ENCODE data around the gene PRIM2. TPM values are rescaled to one million over a fixed set of nuclear protein-coding genes. Genes with fewer than 3 reads are reported as not detected.
"Not testable (repeated sequence)": the region's sequence is repeated elsewhere in the genome, so short reads cannot be mapped to it uniquely, and the experiment has no call there.

Gene PRIM2
- total RNA-seq, 2 donors from 2014 or later: 18.5 to 28.9 TPM

DNA sequence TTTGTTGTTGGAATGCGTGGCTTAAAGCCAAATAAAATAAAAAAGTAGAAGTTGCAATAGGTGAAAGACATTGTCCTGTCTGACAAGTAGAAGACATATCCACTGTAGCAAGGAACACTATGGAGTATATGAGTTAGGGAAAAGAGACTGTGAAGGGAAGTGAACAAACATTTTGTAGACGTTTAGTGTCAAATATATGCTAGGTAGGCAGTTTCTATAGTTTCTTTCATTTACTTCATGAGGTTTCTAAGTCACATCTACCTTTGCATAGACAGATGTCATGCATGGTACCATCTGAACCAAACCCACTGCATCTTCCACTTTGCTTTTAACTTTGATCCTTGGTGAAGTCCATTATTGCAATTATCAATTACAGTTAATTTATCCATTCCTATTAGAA lies 9.9 kb downstream of the PRIM2 start:
- no peaks in the 10 kb centered on the region for H3K9me3 ChIP-seq
- 80% methylated on average over 2 of the region's 2 CpGs for WGBS
- no peak for TF ChIP-seq POLR2A (IDR thresholded peaks at IDR 0.05)
- TF ChIP-seq, protein P1, sequence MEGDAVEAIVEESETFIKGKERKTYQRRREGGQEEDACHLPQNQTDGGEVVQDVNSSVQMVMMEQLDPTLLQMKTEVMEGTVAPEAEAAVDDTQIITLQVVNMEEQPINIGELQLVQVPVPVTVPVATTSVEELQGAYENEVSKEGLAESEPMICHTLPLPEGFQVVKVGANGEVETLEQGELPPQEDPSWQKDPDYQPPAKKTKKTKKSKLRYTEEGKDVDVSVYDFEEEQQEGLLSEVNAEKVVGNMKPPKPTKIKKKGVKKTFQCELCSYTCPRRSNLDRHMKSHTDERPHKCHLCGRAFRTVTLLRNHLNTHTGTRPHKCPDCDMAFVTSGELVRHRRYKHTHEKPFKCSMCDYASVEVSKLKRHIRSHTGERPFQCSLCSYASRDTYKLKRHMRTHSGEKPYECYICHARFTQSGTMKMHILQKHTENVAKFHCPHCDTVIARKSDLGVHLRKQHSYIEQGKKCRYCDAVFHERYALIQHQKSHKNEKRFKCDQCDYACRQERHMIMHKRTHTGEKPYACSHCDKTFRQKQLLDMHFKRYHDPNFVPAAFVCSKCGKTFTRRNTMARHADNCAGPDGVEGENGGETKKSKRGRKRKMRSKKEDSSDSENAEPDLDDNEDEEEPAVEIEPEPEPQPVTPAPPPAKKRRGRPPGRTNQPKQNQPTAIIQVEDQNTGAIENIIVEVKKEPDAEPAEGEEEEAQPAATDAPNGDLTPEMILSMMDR (IDR thresholded peaks at IDR 0.05): no peak
- no peak for TF ChIP-seq POLR2AphosphoS5 (IDR thresholded peaks at IDR 0.05)
- H3K27ac ChIP-seq: no peak overlapping the region
- intact Hi-C loops (cut with DNase I): no loop called here
- DNase-seq (ENCODE audit: low spot score): no peak
- H3K4me1 ChIP-seq (replicated peaks): no peaks in the 10 kb centered on the region
- no peaks in the 10 kb centered on the region for H3K27me3 ChIP-seq (replicated peaks; ENCODE audit: insufficient read depth)
- H3K4me3 ChIP-seq: no peak overlapping the region
- H3K36me3 ChIP-seq: peaks cover 0 to 3% of the 10 kb centered on the region in 2 donors

DNA sequence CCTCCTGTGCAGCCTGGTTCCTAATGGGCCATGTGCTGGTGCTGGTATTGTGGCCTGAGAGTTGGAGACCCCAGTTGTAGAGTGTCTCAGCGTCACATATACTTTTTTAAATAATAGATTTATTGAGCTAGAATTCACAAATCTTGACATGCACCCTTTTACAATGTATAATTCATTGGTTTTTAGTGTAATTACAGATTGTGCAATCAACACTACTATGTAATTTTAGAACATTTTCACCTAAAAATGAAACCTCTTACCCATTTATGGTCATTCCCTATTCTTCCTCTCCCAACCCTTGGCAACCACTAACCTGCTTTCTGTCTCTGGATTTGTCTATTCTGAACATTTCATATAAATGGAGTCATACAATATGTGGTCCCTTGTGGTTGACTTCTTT lies 10.6 kb downstream of the PRIM2 start:
- TF ChIP-seq POLR2A (IDR thresholded peaks at IDR 0.05) (no peak), POLR2AphosphoS5 (IDR thresholded peaks at IDR 0.05) (no peak)
- TF ChIP-seq, protein P1 (IDR thresholded peaks at IDR 0.05): no peak
- intact Hi-C loops (cut with DNase I): no loop called here
- peaks cover 0 to 3% of the 10 kb centered on the region in 2 donors for H3K36me3 ChIP-seq

DNA sequence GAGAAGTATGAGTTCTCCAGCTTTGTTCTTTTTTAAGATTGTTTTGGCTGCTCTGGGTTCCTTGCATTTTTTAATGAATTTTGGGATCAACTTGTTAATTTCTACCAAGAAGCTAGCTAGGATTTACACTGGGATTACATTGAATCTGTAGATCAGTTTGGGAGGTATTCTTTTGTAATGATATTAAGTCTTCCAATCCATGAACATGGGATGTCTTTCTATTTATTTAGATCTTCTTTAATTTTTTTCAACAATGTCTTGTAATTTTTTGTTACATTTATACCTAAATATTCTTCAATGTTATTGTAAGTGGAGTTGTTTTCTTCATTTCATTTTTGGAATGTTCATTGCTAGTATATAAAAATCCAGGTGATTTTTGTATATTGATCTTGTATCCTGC lies 12.5 kb downstream of the PRIM2 start:
- Histone ChIP-seq H3K4me3 (no peak overlapping the region), H3K4me1 (replicated peaks) (no peaks in the 10 kb centered on the region), H3K36me3 (peaks cover 0 to 3% of the 10 kb centered on the region in 2 donors), H3K27me3 (replicated peaks; ENCODE audit: insufficient read depth) (no peaks in the 10 kb centered on the region), H3K27ac (no peak overlapping the region), H3K9me3 (no peaks in the 10 kb centered on the region)
- no peak for DNase-seq (ENCODE audit: low spot score)
- intact Hi-C loops (cut with DNase I): no loop called here
- TF ChIP-seq POLR2A (IDR thresholded peaks at IDR 0.05) (no peak), POLR2AphosphoS5 (IDR thresholded peaks at IDR 0.05) (no peak)
- TF ChIP-seq, protein P1 (IDR thresholded peaks at IDR 0.05): no peak

More for the DNA sequence above, 10.6 kb downstream of the PRIM2 start:
- Histone ChIP-seq H3K9me3 (no peaks in the 10 kb centered on the region), H3K4me1 (replicated peaks) (no peaks in the 10 kb centered on the region), H3K27me3 (replicated peaks; ENCODE audit: insufficient read depth) (no peaks in the 10 kb centered on the region), H3K27ac (no peak overlapping the region), H3K4me3 (no peak overlapping the region)
- no peak for DNase-seq (ENCODE audit: low spot score)
- WGBS: 97% methylated on average over 1 of the region's 1 CpG

DNA sequence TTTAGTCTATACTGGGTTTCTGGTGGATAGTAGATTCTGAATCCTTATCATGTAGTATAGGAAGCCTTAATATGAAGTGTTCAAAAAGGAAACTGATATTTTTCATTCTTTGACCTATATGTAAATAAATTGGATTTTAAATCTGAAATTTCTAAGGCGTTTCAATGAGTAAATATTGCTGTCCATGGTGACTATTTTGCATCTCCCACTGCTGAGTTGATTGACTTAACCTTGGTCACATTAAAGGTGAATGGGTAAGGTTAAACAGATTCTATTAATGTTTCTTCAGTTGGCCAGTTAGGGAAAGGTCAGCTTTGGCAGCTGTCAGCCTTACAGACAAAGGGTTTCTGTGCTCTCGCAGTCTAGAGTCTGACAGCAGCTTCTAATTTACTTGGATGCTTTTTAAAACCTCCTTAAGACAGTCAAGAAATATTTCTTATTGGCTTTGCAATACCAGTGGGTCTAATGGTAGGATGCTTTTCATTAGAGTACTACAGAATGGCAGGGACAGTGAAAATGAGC lies 24.8 kb downstream of the PRIM2 start:
- H3K27ac ChIP-seq: no peak overlapping the region
- H3K4me3 ChIP-seq: no peak overlapping the region
- WGBS: 80% methylated on average over 2 of the region's 2 CpGs
- no peaks in the 10 kb centered on the region for H3K4me1 ChIP-seq (replicated peaks)
- no peak for TF ChIP-seq POLR2AphosphoS5 (IDR thresholded peaks at IDR 0.05)
- TF ChIP-seq, protein P1 (IDR thresholded peaks at IDR 0.05): no peak
- no peak for TF ChIP-seq POLR2A (IDR thresholded peaks at IDR 0.05)
- H3K9me3 ChIP-seq: no peaks in the 10 kb centered on the region
- intact Hi-C loops (cut with DNase I): no loop called here
- no peak for DNase-seq (ENCODE audit: low spot score)
- H3K27me3 ChIP-seq (replicated peaks; ENCODE audit: insufficient read depth): no peaks in the 10 kb centered on the region
- H3K36me3 ChIP-seq: no peaks in the 10 kb centered on the region

DNA sequence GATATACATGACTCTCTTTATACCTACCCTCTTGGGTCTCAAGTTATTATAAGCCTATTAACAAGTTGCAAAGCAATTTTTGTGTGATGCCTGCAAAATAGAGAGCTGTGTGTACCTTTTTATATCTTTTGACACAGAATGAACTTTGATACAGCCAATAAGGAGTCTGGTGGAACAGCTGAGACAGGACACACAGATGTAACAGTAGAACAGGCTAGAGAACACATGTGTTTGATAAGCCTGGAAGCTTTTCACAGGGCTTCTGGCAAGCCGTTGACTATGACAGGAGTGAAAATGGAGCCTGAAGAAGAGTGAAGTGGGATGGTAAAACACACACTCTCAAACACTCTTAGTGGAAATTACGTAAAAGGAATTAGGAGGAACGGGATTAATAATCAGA lies 25.9 kb downstream of the PRIM2 start:
- H3K27ac ChIP-seq; H3K4me1 ChIP-seq (replicated peaks); intact Hi-C loops (cut with DNase I); H3K27me3 ChIP-seq (replicated peaks; ENCODE audit: insufficient read depth); H3K9me3 ChIP-seq; H3K4me3 ChIP-seq; H3K36me3 ChIP-seq; DNase-seq (ENCODE audit: low spot score): not testable (repeated sequence)
- 95% methylated on average over 3 of the region's 3 CpGs for WGBS

DNA sequence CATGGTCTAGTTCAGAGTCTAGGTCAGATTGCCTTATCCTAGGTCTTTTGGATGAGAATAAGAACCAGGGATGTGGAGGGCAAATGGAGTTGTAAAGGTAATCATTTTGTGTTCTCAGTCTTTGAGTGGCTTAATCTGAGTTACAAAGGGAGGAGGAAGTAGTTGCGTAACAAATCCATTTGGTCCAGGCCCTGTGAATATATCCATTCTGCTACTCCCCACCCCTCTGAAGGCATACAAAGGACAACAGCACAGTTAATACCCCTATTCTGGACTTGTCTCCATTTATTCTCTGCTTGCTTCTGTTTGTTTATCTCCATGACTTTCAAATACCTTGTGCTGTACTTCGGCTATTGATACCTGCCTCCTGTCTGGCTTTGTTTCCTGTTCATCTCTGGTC lies 29.3 kb downstream of the PRIM2 start:
- H3K36me3 ChIP-seq; H3K4me3 ChIP-seq; H3K9me3 ChIP-seq; H3K4me1 ChIP-seq (replicated peaks); H3K27me3 ChIP-seq (replicated peaks; ENCODE audit: insufficient read depth); DNase-seq (ENCODE audit: low spot score); intact Hi-C loops (cut with DNase I); H3K27ac ChIP-seq: not testable (repeated sequence)
- 46% methylated on average over 2 of the region's 2 CpGs for WGBS

DNA sequence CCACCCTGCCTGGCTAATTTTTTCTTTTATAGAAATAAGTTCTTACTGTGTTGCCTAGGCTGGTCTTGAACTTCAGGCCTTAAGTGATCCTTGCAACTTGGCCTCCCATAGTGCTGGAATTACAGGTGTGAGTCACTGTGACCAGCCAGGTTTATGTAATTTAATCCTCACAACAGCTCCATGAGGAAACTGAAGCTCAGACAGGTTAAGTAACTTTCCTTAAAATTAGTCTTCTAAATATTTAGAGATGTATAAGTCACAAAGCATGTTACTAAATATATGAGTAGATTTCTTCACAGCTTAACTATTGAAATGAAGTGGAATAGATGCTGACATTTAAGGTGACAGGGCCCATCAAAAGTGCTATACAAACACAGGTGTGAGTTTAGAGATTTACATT lies 30.2 kb downstream of the PRIM2 start:
- intact Hi-C loops (cut with DNase I); H3K4me1 ChIP-seq (replicated peaks); H3K9me3 ChIP-seq: not testable (repeated sequence)

DNA sequence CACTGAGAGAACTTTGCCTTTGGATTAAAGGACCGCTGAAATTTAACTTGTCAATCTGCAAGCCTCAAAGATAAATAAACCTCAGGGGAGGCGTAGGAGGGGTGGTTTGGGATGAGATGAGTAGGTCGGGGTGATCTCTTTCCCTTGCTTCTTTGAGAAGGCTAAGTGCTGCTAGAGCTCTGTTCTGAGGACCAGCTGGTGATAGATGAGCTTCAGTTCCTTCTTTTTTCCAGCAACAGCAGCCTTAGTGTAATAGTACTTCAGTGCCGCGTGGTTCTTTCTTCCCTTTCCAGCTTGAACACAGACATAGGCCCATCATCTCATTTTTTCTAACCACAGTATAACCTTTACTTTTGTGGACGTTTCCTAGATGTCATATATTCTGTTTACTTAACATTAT lies 33.0 kb downstream of the PRIM2 start:
- H3K4me3 ChIP-seq; H3K4me1 ChIP-seq (replicated peaks); H3K36me3 ChIP-seq; H3K27me3 ChIP-seq (replicated peaks; ENCODE audit: insufficient read depth); H3K27ac ChIP-seq; intact Hi-C loops (cut with DNase I); DNase-seq (ENCODE audit: low spot score); H3K9me3 ChIP-seq: not testable (repeated sequence)
- WGBS: 66% methylated on average over 6 of the region's 6 CpGs

More for the DNA sequence above, 30.2 kb downstream of the PRIM2 start:
- not testable (repeated sequence) for H3K36me3 ChIP-seq; H3K27ac ChIP-seq; H3K27me3 ChIP-seq (replicated peaks; ENCODE audit: insufficient read depth); H3K4me3 ChIP-seq; DNase-seq (ENCODE audit: low spot score)

DNA sequence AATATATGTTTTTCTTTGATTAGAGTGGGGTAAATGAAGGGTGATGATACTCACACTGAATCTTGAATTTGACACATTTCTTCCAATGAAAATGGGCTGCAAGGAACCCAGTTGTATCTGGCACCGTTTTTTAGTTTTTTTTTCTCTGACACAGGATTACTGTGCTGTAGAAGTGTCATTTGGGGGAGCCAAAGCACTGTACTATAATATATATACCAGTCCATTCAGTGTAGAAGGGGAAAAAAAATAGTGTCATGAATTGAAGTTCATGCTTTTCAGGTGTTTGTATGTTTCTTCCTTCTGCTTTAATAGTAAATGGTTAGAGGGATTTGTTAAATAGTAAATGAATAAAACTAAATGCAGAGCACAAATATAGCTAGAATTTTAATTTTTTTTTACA lies 35.2 kb downstream of the PRIM2 start:
- WGBS: 67% methylated on average over 1 of the region's 1 CpG

More for the DNA sequence above, 35.2 kb downstream of the PRIM2 start:
- H3K9me3 ChIP-seq; H3K27ac ChIP-seq; H3K36me3 ChIP-seq; intact Hi-C loops (cut with DNase I); DNase-seq (ENCODE audit: low spot score); H3K27me3 ChIP-seq (replicated peaks; ENCODE audit: insufficient read depth); H3K4me3 ChIP-seq; H3K4me1 ChIP-seq (replicated peaks): not testable (repeated sequence)

All from prostate gland (tissue), 2 donors.